AG09319 (cell line): ENCODE measurements around the gene SMAD5.

Experiments
- DNase-seq: peaks from one replicate; pipeline ENCODE4 v3.0.0-alpha.2; 2010; ENCODE audit warnings: low read depth; ENCODE audit errors: extremely low read depth
- CTCF ChIP-seq: IDR thresholded peaks from 2 replicates; pipeline ENCODE4 v1.5.1; 2011; ENCODE audit warnings: low read depth, mild to moderate bottlenecking, inconsistent platforms, low read length, moderate library complexity

Gene SMAD5

GRCh38 chr5:136132557-136133221, at the start of gene SMAD5:
Gene SMAD5, plus strand, starts transcription at chr5:136132845. Its CDS starts 20,916 bp downstream, at chr5:136153761.
- no peak for TF ChIP-seq CTCF
- DNase-seq = peak; percentile 91

GRCh38 chr5:136084698-136085097, 47.9 kb upstream of the SMAD5 start:
- no peak for TF ChIP-seq CTCF

GRCh38 chr5:136086783-136087566, 45.7 kb upstream of the SMAD5 start:
- DNase-seq = no peak
- TF ChIP-seq CTCF = no peak

More at GRCh38 chr5:136084698-136085097, 47.9 kb upstream of the SMAD5 start:
- no peak for DNase-seq

GRCh38 chr5:136087961-136088871, 44.4 kb upstream of the SMAD5 start:
- peak; percentile 46 for DNase-seq
- no peak for TF ChIP-seq CTCF

- DNase-seq = no peak
- no peak for TF ChIP-seq CTCF
Observed at GRCh38 chr5:136089791-136090190, 42.9 kb upstream of the SMAD5 start.

- TF ChIP-seq CTCF = no peak
- DNase-seq = no peak
Observed at GRCh38 chr5:136090319-136090718, 42.3 kb upstream of the SMAD5 start.
